ENCODE data around the gene NCBP2L.

The NCBP2L gene

GRCh38 chrX:107777536-107777832, at the start of gene NCBP2L:
Gene NCBP2L (plus strand): TSS chrX:107777733. CDS start chrX:107794221, 16,488 bp downstream.
- no peak for DNase-seq

GRCh38 chrX:107728371-107729099, 49.0 kb upstream of the NCBP2L start:
- no peak for DNase-seq

- no peak for DNase-seq
Observed at GRCh38 chrX:107729558-107730297, 47.8 kb upstream of the NCBP2L start.

GRCh38 chrX:107730298-107730655, 47.3 kb upstream of the NCBP2L start:
- no peak for DNase-seq

- no peak for DNase-seq
Observed at GRCh38 chrX:107730991-107731766, 46.4 kb upstream of the NCBP2L start.

GRCh38 chrX:107731831-107732502, 45.6 kb upstream of the NCBP2L start:
- no peak for DNase-seq

GRCh38 chrX:107733686-107734085, 43.8 kb upstream of the NCBP2L start:
- no peak for DNase-seq

- no peak for DNase-seq
Observed at GRCh38 chrX:107734646-107735045, 42.9 kb upstream of the NCBP2L start.

- no peak for DNase-seq
Observed at GRCh38 chrX:107736781-107737531, 40.6 kb upstream of the NCBP2L start.

GRCh38 chrX:107738272-107738671, 39.3 kb upstream of the NCBP2L start:
- DNase-seq, result no peak

GRCh38 chrX:107738768-107739167, 38.8 kb upstream of the NCBP2L start:
- DNase-seq, result no peak

- DNase-seq, result no peak
Observed at GRCh38 chrX:107739541-107739940, 38.0 kb upstream of the NCBP2L start.

- DNase-seq, result no peak
Observed at GRCh38 chrX:107741404-107741790, 36.1 kb upstream of the NCBP2L start.

GRCh38 chrX:107742700-107743191, 34.8 kb upstream of the NCBP2L start:
- no peak for DNase-seq

- no peak for DNase-seq
Observed at GRCh38 chrX:107743995-107744394, 33.5 kb upstream of the NCBP2L start.

- DNase-seq, result no peak
Observed at GRCh38 chrX:107744868-107745267, 32.7 kb upstream of the NCBP2L start.

GRCh38 chrX:107747596-107748161, 29.9 kb upstream of the NCBP2L start:
- no peak for DNase-seq

GRCh38 chrX:107748506-107748905, 29.0 kb upstream of the NCBP2L start:
- DNase-seq, result no peak

- no peak for DNase-seq
Observed at GRCh38 chrX:107750263-107750662, 27.3 kb upstream of the NCBP2L start.

- no peak for DNase-seq
Observed at GRCh38 chrX:107750861-107751445, 26.6 kb upstream of the NCBP2L start.

- no peak for DNase-seq
Observed at GRCh38 chrX:107752043-107752442, 25.5 kb upstream of the NCBP2L start.

- DNase-seq, result no peak
Observed at GRCh38 chrX:107752714-107753113, 24.8 kb upstream of the NCBP2L start.

All from activated CD8-positive, alpha-beta memory T cell treated with anti-CD3 and anti-CD28 coated beads, Interleukin-2, amount 50 U/mL, for 48 hours (primary cell).